SKM-1 (cell line): ENCODE data around the gene LENG9.

ENCODE experiments used
- DNase-seq: peaks from one replicate; lab custom pipeline; 2025; ENCODE audit not compliant: unreplicated experiment; lab: John Stamatoyannopoulos, UW

The LENG9 gene

DNA sequence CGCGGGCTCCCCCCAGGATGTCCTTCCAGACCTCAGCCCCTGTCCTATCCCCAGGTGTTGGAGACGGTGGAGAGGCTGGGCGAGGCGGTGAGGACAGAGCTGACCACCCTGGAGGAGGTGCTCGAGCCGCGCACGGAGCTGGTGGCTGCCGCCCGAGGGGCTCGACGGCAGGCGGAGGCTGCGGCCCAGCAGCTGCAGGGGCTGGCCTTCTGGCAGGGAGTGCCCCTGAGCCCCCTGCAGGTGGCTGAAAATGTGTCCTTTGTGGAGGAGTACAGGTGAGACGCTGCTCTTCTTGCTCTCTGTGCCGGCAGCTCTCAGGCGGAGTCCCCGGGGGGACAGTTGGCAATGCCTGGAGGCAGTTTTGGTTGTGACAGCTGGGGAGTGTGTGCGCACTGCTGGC is 41.4 kb downstream of the LENG9 start:
- no peak for DNase-seq

DNA sequence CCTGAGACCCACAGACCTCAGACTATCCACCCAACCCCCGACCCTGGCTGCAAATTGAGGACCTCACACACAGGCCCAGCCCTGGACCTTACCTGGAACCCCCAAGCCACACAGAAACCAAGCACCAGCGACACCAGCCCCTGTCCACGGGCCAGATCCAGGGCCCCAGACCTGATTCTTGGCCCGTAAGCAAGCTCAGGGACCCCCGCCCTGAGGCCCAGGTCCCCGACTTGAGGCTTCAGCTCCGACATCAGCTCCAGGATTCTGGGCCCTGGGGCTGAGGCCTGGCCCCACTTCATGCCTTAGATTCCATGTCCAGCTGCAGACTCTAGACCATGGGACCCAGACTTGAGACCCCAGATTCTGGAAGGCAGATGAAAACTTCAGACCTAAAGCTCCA is 42.1 kb downstream of the LENG9 start:
- no peak for DNase-seq

DNA sequence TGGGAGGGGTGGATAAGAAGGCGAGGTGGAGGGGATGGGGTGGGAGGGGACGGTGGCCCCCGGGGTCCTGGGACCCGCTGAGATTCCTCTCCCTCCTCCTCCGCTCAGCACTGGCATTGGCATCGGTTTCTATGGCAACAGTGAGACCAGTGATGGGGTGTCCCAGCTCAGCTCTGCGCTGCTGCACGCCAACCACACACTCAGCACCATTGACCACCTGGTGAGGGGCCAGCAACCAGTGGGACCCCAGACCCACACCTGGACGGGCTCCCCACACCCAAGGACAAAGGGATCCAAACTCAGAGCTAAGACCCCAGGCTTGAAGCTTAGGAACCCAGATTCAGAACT is 42.4 kb downstream of the LENG9 start:
- DNase-seq: no peak

DNA sequence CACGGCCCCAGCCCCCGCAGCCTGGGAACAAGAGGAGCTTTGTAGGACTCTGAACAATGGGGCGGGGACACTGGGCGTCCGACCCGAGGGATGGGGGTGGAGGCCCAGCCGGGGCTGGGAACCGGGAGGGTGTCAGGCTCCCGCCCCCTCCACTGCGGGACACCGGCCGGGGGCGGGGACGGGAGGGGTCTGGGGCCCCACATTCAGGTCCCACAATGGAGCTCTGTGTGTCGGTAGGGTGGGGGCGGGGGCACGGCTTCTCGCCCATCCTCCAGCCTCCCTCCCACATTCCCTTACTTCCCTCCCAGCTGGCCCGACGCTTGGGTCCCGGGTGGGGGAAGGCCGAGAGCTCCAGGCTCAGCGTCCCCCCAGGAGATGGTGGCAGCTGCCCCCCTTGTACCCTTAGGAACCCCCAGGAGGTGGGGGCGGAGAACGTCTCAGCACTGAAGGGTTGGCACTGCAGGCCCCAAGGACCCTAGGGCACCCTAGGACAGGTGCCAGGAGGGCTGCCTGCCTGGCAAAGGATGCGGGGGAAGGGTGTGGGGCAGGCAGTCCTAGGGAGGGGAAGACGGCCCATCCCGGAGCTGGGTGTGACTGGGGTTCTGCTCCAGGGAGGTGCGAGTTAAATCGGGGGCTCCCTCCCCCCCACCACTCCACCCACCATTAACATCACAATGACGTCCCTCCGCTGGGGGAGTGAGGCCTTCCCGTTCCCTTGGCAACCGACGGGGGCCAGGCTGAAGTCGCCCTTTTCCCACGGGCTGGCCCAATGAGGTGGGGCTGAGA is 43.0 kb downstream of the LENG9 start:
- DNase-seq: no peak

DNA sequence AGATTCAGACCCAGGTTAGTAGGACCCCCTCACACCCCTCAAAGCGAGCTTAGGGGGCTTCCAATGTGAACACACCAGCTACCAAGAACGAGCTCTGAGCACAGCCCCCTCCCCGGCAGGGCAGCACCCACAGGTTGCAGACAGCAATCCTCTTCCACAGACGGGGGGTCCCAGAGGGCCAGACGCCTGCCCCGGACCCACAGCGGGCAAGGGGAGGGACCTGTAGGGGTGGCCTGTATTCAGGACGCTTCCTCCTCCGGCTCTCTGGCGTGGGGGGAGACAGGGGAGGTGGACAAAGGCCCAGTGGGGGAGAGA is 43.6 kb downstream of the LENG9 start:
- DNase-seq: no peak

DNA sequence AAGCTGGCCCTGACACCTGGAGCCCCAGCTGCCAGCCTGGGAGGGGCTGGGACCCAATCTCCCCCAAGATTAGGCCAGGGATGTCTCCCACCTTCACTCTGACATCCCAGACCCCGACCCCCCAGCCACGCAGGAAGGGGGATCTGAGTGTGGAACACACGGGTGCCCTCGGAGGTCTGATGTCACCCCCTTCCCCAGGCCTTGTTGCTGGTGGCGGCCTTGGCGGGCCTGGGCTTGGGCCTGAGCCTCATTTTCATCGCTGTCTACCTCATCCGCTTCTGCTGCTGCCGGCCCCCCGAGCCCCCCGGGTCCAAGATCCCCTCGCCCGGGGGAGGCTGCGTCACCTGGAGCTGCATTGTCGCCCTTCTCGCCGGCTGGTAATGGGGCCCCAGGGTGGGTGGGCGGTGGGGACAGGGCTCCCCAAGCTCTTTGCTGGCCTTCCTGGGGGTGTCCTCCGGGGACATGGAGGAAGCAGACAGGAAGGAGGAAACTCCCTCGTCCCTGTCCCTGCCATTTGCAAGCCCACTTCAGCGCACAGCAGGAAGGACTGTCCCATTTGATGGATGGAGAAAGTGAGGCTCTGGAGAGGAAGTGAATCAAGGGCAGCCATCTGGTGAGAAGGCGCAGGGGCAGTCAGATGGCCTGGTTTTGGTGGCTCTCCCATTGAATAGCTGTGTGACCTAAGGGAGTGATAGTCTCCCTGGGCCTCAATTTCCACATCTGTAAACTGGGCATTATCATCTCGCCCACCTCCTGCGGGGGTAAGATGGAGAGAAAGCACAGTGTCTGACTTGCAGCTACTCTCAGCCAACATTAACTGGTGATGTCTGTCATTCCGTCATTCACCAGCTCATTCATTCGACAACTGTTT is 44.4 kb downstream of the LENG9 start:
- no peak for DNase-seq

DNA sequence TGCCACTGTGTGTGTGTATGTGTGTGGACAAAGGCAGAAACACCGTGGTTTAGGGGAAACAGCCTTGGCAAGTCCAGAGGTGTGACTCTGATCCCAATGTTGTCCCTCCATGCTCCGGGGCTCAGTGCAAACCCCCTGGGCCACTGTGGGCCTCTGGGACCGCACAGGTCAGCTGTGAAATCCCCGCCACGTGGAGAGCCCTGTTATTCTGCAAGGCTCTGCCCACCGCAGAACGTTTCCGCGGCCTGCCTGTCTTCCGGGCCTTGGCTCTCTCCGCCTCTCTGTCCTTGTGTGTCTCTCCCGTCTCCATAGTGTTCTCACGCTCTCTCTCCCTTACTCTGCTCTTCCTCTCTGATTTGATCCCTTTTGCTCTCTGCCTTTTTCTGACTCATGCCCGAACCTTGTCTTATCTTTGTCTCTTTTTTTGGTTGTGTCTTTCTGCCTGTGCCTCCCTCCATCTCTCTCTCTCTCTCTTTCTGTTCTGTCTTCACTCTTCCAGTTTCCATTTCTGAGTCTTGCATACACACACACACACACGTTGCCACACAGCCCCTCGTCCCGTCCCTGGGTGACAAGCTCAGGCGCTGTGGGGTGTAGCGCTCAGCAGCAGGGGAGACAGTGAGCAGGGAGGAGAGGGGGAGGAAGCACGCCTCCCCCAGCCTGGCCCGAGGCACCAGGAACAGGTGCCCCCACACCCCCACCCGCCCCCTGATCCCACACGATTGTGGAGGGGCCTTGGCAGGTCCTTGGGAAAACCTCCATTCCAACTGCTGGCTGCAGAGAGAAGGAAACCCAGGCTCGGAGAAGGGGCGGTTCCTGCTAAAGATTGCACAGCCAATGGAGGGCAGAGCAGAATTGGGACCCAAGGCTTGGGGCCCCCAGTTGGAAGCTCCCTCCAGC is 45.3 kb downstream of the LENG9 start:
- DNase-seq: no peak

DNA sequence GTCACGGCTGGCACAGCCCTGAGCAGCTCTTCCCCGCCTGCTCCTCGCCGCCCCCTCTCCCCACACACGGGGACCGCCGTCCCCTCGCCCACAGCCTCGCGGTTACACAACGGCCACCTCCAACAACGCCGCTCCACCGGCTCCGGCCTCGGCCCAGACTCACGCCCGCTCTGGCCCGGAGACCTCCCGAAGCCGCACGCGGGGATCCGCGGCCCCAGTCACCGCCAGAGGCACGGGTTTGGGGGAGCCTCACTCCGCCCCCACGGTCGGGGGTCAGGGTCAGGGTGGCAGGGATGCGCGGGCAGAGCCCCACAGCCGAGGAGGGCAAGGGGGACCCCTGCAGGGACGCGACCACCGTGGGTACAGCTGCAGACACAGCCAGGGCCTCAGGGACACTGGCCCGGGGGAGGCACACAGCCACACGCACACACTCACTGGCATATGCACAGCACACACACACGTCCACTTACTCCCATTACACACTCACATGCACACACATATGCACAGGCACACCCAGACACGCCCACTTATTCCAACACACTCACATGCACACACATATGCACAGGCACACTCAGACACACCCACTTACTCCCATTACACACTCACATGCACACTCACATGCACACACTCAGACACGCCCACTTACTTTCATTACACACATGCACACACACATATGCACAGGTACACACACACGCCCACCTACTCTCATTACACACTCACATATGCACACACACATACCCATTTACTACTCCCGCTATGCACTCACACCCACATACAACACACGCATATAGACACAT is 46.7 kb downstream of the LENG9 start:
- no peak for DNase-seq

DNA sequence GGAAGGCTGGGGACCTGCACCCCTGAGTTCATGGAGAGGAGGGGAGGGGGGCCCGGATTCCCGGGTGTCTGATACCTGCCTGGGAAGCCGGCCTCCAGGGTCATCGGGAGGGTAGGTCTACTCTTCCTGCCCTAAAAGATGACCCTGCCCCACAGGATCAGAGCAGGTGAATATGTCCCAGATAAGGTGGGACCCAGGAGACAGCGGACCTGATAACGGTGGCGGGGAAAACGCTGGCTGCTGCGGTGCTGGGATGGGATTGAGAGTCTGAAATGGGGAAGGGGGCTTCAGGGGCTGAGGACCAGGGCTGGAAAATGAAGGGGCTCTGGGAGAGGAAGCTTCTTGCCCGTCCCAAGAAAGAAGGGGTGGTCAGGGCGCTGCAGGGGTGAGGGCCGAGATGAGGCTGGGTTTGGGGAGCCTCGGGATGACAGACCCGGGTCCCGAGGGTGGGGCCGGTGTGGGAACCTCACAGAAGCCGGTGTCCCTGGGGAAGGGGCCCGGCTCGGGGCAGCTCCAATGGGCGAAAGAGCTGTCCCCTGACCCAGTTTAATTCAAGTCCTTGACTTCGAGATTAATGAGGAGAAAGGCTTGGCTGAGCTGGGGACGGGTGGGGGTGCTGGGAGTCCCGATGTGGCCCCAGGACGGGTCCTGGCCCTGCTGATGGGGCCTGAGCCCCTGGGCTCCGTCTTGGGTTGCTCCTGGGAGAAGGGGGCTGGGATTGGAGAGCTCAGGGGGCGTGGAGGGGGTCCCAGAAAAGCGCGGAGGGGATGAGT is 47.5 kb downstream of the LENG9 start:
- DNase-seq: no peak

DNA sequence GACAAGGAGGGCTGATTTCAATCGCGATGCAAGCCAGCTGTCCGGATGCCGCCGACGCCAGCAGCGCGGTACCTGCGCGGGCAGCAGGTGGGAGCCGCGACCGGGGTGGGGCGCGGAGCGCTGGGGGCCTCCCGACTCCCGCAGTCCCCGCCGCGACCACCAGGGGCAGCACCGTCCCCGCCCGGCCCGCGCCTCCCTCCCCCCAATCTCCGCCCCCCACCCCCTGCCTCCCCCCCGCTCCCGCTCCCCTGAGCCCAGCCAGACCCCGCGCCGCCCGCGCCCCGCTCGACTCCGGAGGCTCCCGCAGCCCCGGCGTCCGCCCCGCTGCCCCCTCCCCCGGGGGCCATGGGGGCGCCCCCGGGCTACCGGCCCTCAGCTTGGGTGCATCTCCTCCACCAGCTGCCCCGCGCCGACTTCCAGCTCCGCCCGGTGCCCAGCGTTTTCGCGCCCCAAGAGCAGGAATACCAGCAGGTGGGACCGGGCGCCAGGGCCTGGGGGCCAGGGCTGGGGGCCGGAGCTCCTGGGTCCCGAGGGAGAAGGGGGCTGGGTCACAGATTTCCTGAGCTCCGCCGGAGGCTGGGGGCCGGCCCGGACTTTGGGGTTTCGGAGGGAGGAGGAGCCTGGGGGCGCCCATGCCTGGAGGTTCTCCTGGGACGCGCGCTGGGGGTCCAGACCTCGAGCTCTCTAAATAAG is 48.2 kb downstream of the LENG9 start, which contains the start of gene TTYH1:
Gene TTYH1, plus strand, starts transcription at position 257 of the 693 bp plus-strand sequence. Its CDS starts 89 bp downstream, at position 346.
- DNase-seq: no peak

DNA sequence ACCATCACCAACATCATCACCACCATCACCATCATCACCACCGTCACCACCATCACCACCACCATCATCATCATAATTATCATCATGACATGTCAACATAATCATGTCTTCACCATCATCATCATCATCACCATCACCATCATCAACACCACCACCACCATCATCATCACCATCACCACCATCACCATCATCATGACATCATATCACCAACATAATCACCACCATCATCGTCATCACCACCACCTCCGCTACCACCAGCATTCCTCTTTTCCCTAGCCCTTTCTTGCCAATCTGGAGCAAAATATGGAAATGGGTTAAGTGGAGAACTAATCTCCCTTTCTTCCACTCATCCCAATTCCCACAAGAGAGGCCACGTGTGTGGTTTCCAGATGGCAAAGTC is 49.4 kb downstream of the LENG9 start:
- DNase-seq: no peak

DNA sequence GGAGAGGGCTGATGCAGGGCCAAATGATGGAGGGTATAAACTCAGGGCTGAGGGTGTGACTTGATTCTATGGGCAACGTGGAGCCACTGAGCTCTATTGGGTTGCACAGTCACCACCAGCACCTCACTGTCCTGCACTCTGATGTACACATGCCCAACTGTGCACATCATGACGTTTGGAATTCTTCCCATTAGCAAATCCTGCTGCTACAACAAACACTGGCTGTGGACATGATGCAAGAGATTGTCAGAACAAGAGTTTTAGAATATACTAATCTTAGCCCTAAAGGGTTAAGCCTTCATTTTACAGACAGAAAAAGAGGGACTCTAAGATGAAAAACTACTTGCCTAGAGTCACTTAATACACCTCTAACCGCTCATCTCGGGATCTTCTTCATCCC is 50.7 kb downstream of the LENG9 start:
- DNase-seq: no peak
